Brain microvascular endothelial cell (primary cell): ENCODE measurements around the gene CTNNA3.

Source experiments
- DNase-seq: peaks from one replicate; pipeline ENCODE4 v3.0.0-alpha.2; 2020
- H3K27ac ChIP-seq: fragments of 250-450 bp; sonication (Bioruptor Pico); 2 replicates; pipeline ENCODE4 v1.5.1; 2020; ENCODE audit warnings: mild to moderate bottlenecking, moderate library complexity
- H3K27me3 ChIP-seq: fragments of 250-450 bp; sonication (Bioruptor Pico); replicated peaks from 2 replicates; pipeline ENCODE4 v1.5.1; 2020; ENCODE audit warnings: mild to moderate bottlenecking
- H3K36me3 ChIP-seq: fragments of 250-450 bp; sonication (Bioruptor Pico); replicated peaks from 2 replicates; pipeline ENCODE4 v1.5.1; 2020; ENCODE audit warnings: mild to moderate bottlenecking
- H3K4me3 ChIP-seq: 2 replicates; pipeline ENCODE4 v1.5.1; 2011; ENCODE audit warnings: low read depth, mild to moderate bottlenecking, control low read depth, low read length, moderate library complexity
- in situ Hi-C: cut with HindIII; loops from 2 replicates; pipeline ENCODE4 v1.10.0; 2017; ENCODE audit warnings: low sequenced_read_pairs, low pct_ligation_motif_present
- TF ChIP-seq, protein P1 (sequence below): IDR thresholded peaks from 2 replicates; pipeline ENCODE4 v1.5.1; 2011; ENCODE audit warnings: low read depth, mild to moderate bottlenecking, moderate library complexity, low read length, control low read depth, inconsistent platforms; ENCODE audit errors: missing control alignments

The CTNNA3 gene

DNA sequence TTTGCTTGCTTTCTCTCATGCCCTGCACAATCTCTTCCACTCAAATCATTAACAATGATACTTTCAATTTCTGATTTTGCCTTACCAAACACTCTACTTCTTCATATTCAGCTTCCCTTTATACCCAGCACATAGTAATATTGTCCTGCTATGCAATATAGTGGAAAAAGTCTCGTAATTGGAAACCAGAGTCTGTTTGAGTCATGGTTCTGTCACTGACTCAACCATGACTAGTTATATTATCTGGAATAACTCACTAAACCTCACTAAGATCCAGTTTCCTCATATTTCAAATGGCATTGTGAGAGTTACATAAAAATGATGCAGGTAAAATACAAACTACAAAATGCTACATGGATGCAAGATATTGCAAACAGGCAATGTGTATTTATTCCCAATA is 868.6 kb downstream of the CTNNA3 start:
- peak overlapping the region; percentile 7 for H3K27ac ChIP-seq
- in situ Hi-C loops: no loop called here
- TF ChIP-seq, protein P1, sequence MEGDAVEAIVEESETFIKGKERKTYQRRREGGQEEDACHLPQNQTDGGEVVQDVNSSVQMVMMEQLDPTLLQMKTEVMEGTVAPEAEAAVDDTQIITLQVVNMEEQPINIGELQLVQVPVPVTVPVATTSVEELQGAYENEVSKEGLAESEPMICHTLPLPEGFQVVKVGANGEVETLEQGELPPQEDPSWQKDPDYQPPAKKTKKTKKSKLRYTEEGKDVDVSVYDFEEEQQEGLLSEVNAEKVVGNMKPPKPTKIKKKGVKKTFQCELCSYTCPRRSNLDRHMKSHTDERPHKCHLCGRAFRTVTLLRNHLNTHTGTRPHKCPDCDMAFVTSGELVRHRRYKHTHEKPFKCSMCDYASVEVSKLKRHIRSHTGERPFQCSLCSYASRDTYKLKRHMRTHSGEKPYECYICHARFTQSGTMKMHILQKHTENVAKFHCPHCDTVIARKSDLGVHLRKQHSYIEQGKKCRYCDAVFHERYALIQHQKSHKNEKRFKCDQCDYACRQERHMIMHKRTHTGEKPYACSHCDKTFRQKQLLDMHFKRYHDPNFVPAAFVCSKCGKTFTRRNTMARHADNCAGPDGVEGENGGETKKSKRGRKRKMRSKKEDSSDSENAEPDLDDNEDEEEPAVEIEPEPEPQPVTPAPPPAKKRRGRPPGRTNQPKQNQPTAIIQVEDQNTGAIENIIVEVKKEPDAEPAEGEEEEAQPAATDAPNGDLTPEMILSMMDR: no peak
- peak; percentile 64 for DNase-seq
- no peaks in the 10 kb centered on the region for H3K36me3 ChIP-seq
- H3K27me3 ChIP-seq: no peaks in the 10 kb centered on the region
- H3K4me3 ChIP-seq: no peak overlapping the region

DNA sequence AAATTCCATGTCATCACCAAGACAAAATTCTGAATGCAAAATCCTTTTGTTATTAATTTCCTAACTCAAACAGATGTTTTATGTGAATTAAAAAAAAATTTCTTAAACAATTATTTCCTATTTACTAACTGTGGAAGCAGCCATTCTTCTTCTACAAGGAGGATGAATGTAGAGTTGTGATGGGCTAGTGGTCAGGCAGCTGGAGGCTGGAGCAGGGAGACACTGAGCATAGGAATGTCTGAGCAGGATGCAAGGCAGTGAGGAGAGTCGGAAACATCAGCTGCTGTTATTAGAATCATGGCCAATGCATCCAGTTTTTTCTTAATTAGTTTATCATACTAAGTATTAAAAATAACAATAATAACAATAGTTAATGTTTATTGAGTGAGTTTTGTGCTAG is 872.7 kb downstream of the CTNNA3 start:
- H3K27me3 ChIP-seq: no peaks in the 10 kb centered on the region
- H3K4me3 ChIP-seq: no peak overlapping the region
- TF ChIP-seq, protein P1: no peak
- in situ Hi-C loops: no loop called here
- no peaks in the 10 kb centered on the region for H3K36me3 ChIP-seq
- DNase-seq: no peak
- no peak overlapping the region for H3K27ac ChIP-seq

DNA sequence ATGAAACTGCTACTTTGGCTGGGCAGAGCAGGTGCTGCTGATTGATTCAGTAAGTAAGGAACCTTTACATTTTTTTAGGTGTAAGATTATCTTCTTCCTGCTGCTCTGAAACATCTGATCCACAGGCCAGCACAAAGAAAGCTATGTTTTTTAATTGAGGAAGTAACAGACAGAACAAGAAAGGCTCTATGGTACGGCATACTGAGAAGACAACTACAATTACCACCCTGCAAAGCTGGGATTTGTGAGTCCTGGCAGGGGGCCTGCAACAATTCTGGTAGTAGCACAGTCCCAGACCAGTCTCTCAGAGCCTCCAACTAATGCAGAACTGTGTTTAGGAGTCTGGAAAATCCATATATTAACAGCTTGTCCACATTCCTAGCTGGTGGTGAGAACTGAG is 873.2 kb downstream of the CTNNA3 start:
- no peaks in the 10 kb centered on the region for H3K36me3 ChIP-seq
- DNase-seq: no peak
- in situ Hi-C loops: no loop called here
- no peak overlapping the region for H3K4me3 ChIP-seq
- H3K27me3 ChIP-seq: no peaks in the 10 kb centered on the region
- TF ChIP-seq, protein P1: no peak
- H3K27ac ChIP-seq: no peak overlapping the region

DNA sequence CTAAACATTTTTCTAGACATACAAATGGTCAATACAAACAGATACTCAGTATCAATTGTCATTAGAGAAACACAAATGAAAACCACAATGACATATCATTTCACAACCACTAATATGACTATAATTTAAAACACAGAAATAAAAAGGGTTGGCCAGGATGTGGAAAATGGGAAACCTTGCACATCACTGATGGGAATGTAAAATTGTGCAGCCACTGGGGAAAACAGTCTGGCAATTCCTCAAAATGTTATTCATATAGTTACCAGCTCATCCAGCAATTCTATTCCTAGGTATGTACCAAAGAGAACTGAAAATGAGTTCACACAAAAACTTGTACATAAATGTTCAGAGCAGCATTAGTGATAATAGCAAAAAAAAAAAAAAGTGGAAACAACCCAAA is 876.3 kb downstream of the CTNNA3 start:
- TF ChIP-seq, protein P1: no peak
- in situ Hi-C loops: no loop called here
- H3K4me3 ChIP-seq: no peak overlapping the region
- no peak for DNase-seq
- H3K36me3 ChIP-seq: no peaks in the 10 kb centered on the region
- H3K27ac ChIP-seq: no peak overlapping the region
- no peaks in the 10 kb centered on the region for H3K27me3 ChIP-seq

DNA sequence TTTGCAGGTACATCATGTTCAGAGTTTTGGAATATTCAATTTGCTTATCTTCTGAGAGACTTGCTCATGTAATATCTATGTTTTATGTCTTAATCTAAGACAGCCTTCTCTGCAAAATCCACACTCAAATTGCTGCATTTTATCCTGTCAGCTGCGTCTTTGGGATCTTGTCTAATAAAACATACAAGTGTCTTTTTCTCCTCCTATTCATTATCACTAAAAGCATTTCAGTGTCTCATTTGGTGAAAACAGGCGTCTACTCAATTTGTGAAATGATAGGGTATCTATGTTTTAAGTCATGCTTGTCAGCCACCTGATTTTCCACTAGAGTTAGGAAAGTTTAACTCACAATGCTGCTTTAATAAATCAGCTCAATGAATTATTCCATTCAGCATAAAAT is 882.9 kb downstream of the CTNNA3 start:
- H3K36me3 ChIP-seq: no peaks in the 10 kb centered on the region
- H3K27ac ChIP-seq: no peak overlapping the region
- no peak for DNase-seq
- TF ChIP-seq, protein P1: no peak
- H3K4me3 ChIP-seq: no peak overlapping the region
- H3K27me3 ChIP-seq: no peaks in the 10 kb centered on the region
- in situ Hi-C loops: no loop called here

DNA sequence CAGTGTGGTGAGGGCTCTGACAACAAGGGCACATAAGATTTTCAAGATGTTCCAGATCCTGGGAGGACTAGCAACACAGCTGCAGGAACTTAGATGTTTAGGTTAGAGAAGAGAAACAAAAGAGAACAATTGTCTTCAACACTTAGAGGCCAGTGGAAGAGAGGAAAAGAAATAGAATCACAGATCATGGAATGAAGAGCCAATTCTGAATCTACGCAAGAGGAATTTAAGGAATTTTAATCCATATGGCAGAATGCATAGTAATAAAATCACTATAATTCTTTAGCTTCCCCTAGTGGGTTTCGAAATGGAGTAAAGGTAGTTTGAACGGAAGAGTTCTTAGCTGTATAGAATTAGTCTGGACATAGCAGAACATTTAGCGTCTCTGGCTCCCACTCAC is 884.8 kb downstream of the CTNNA3 start:
- in situ Hi-C loops: no loop called here
- Histone ChIP-seq H3K27me3 (no peaks in the 10 kb centered on the region), H3K36me3 (no peaks in the 10 kb centered on the region), H3K27ac (no peak overlapping the region), H3K4me3 (no peak overlapping the region)
- no peak for DNase-seq
- TF ChIP-seq, protein P1: no peak
